SK-N-SH treated with all-trans-retinoic acid at 6 μM for 48 hours (cell line): ENCODE results near the gene HDAC10.

Source experiments
- ARNTL ChIP-seq: fragments of 450-650 bp; formaldehyde crosslinking; IDR thresholded peaks from 2 replicates; pipeline ENCODE4 v1.5.0; 2020; ENCODE audit warnings: low read depth, mild to moderate bottlenecking, moderate library complexity, borderline replicate concordance
- CSDC2 ChIP-seq: fragments of 250-450 bp; sonication (Bioruptor Pico); IDR thresholded peaks from 2 replicates; pipeline ENCODE4 v1.5.0; 2020; ENCODE audit warnings: mild to moderate bottlenecking, moderate library complexity
- ESRRG ChIP-seq: fragments of 250-450 bp; sonication (Bioruptor Pico); IDR thresholded peaks from 2 replicates; pipeline ENCODE4 v1.6.1; 2021; ENCODE audit warnings: mild to moderate bottlenecking
- POU6F1 ChIP-seq: fragments of 250-450 bp; sonication (Bioruptor Pico); IDR thresholded peaks from 2 replicates; pipeline ENCODE4 v1.8.0; 2021; ENCODE audit warnings: low read depth, mild to moderate bottlenecking, moderate library complexity, borderline replicate concordance
- SNAI2 ChIP-seq: fragments of 250-450 bp; sonication (Bioruptor Pico); IDR thresholded peaks from 2 replicates; pipeline ENCODE4 v1.5.0; 2020; ENCODE audit warnings: mild to moderate bottlenecking, moderate library complexity

- TF ChIP-seq POU6F1 (CRISPR knock-in tag) (no peak), SNAI2 (no peak), CSDC2 (CRISPR knock-in tag) (no peak), ARNTL (CRISPR knock-in tag) (no peak), ESRRG (no peak)
These were observed 43.2 kb upstream of the HDAC10 start for GRCh38 chr22:50294319-50294656.
